ENCODE results near the gene USP53.

Gene USP53

DNA sequence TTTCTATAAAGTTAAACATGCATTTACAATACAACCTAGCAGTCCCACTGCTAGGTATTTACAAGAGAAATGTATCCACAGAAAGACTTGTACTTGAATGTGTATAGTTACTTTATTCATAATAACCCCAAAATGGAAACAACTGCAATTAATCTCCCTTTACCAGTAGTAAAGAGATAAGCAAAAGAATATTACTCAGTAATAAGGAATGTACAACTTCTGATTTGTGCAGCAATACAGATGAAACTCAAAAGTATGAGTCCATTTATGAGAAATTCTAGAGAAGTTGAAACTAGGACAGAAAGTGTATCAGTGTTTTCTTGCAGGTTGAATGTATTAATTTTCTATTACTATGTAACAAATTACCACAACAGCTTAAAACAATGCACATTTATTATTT lies 15.2 kb downstream of the USP53 start:
- H3K9me3 ChIP-seq (ENCODE audit: insufficient read depth, low read depth, low read length) = 0 out of 2 replicates have a peak, but pooled peaks cover 4% of the 10 kb centered on the region
- H3K4me3 ChIP-seq (ENCODE audit: low read length) = no peak overlapping the region
- no peaks in the 10 kb centered on the region for H3K4me1 ChIP-seq (ENCODE audit: insufficient read depth, low read length)
- no peaks in the 10 kb centered on the region for H3K27me3 ChIP-seq (ENCODE audit: insufficient read depth, low read length)
- H3K36me3 ChIP-seq (ENCODE audit: insufficient read depth, low read length) = peaks cover 32% of the 10 kb centered on the region
- H3K9ac ChIP-seq (ENCODE audit: low read depth, low read length) = no peak overlapping the region
- no peak overlapping the region for H3K27ac ChIP-seq (ENCODE audit: low read depth, low read length)

GRCh38 chr4:119228406-119228805 lies 15.9 kb downstream of the USP53 start:
- Histone ChIP-seq H3K9me3 (ENCODE audit: insufficient read depth, low read depth, low read length) (0 out of 2 replicates have a peak, but pooled peaks cover 4% of the 10 kb centered on the region), H3K9ac (ENCODE audit: low read depth, low read length) (no peak overlapping the region)
- 92% methylated on average over 2 of the region's 3 CpGs for WGBS

DNA sequence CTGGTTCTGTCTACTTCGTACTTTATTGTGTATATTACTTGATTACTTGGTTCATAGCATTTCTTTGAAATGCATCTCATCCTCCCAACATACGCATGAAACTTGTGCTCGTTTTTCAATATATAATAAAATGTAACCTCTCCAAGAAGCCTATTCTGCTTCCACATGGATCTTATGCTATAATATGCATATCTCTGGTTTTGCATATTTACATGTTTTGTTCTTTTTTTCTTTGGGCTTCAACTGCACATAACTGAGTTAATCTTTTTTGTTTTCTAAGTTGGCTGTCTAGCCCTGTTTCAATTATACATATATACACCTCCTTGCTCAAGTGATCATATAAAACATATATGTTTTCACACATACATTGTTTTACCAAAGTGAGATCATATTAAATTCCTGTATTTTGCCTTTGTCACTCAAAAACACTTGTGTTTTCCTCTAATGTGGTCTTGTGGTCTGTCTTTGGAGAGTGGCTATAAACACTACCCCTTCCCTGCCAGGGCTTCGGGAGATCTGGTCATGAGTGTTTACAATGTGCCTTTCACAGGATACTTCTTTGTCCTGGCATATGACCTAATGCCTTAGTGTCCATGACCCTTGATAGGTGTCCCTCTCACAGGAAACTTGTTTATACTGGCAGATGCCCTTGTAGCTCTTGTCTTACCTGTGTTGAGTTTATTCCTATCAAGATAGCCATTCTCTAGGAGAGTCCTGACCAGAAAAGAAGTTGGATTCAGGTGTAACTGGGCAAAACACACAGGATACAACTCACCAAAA lies 17.6 kb downstream of the USP53 start:
- WGBS = 99% methylated on average over 3 of the region's 4 CpGs
- no peaks in the 10 kb centered on the region for H3K4me1 ChIP-seq (ENCODE audit: insufficient read depth, low read length)

More at GRCh38 chr4:119228406-119228805, 15.9 kb downstream of the USP53 start:
- H3K36me3 ChIP-seq (ENCODE audit: insufficient read depth, low read length) = peaks cover 32% of the 10 kb centered on the region
- H3K4me3 ChIP-seq (ENCODE audit: low read length) = no peak overlapping the region
- H3K27me3 ChIP-seq (ENCODE audit: insufficient read depth, low read length) = no peaks in the 10 kb centered on the region
- no peak overlapping the region for H3K27ac ChIP-seq (ENCODE audit: low read depth, low read length)
- H3K4me1 ChIP-seq (ENCODE audit: insufficient read depth, low read length) = no peaks in the 10 kb centered on the region

GRCh38 chr4:119231491-119231890 lies 19.0 kb downstream of the USP53 start:
- no peaks in the 10 kb centered on the region for H3K27me3 ChIP-seq (ENCODE audit: insufficient read depth, low read length)
- no peaks in the 10 kb centered on the region for H3K9me3 ChIP-seq (ENCODE audit: insufficient read depth, low read depth, low read length)
- H3K4me1 ChIP-seq (ENCODE audit: insufficient read depth, low read length) = no peaks in the 10 kb centered on the region
- WGBS = 90% methylated on average over 3 of the region's 3 CpGs
- no peak overlapping the region for H3K4me3 ChIP-seq (ENCODE audit: low read length)
- no peak overlapping the region for H3K27ac ChIP-seq (ENCODE audit: low read depth, low read length)
- peaks cover 31% of the 10 kb centered on the region for H3K36me3 ChIP-seq (ENCODE audit: insufficient read depth, low read length)
- H3K9ac ChIP-seq (ENCODE audit: low read depth, low read length) = no peak overlapping the region

More for the DNA sequence above, 17.6 kb downstream of the USP53 start:
- Histone ChIP-seq H3K9me3 (ENCODE audit: insufficient read depth, low read depth, low read length) (no peaks in the 10 kb centered on the region), H3K4me3 (ENCODE audit: low read length) (no peak overlapping the region), H3K27ac (ENCODE audit: low read depth, low read length) (no peak overlapping the region), H3K36me3 (ENCODE audit: insufficient read depth, low read length) (peaks cover 19% of the 10 kb centered on the region), H3K27me3 (ENCODE audit: insufficient read depth, low read length) (no peaks in the 10 kb centered on the region), H3K9ac (ENCODE audit: low read depth, low read length) (no peak overlapping the region)

GRCh38 chr4:119232286-119232685 lies 19.8 kb downstream of the USP53 start:
- H3K36me3 ChIP-seq (ENCODE audit: insufficient read depth, low read length) = peaks cover 34% of the 10 kb centered on the region

GRCh38 chr4:119233191-119233590 lies 20.7 kb downstream of the USP53 start:
- Histone ChIP-seq H3K9me3 (ENCODE audit: insufficient read depth, low read depth, low read length) (no peaks in the 10 kb centered on the region), H3K9ac (ENCODE audit: low read depth, low read length) (no peak overlapping the region), H3K36me3 (ENCODE audit: insufficient read depth, low read length) (peaks cover 34% of the 10 kb centered on the region), H3K27me3 (ENCODE audit: insufficient read depth, low read length) (no peaks in the 10 kb centered on the region), H3K4me3 (ENCODE audit: low read length) (no peak overlapping the region), H3K4me1 (ENCODE audit: insufficient read depth, low read length) (peaks cover 6% of the 10 kb centered on the region; the same call in 1 of the 2 replicates), H3K27ac (ENCODE audit: low read depth, low read length) (no peak overlapping the region)

More at GRCh38 chr4:119232286-119232685, 19.8 kb downstream of the USP53 start:
- no peaks in the 10 kb centered on the region for H3K27me3 ChIP-seq (ENCODE audit: insufficient read depth, low read length)
- H3K9ac ChIP-seq (ENCODE audit: low read depth, low read length) = no peak overlapping the region
- no CpG with 5 or more reads among the region's 1 CpG for WGBS
- no peak overlapping the region for H3K27ac ChIP-seq (ENCODE audit: low read depth, low read length)
- H3K9me3 ChIP-seq (ENCODE audit: insufficient read depth, low read depth, low read length) = no peaks in the 10 kb centered on the region
- H3K4me1 ChIP-seq (ENCODE audit: insufficient read depth, low read length) = no peaks in the 10 kb centered on the region
- no peak overlapping the region for H3K4me3 ChIP-seq (ENCODE audit: low read length)

- H3K27me3 ChIP-seq (ENCODE audit: insufficient read depth, low read length) = no peaks in the 10 kb centered on the region
- peaks cover 34% of the 10 kb centered on the region for H3K36me3 ChIP-seq (ENCODE audit: insufficient read depth, low read length)
- 83% methylated on average over 3 of the region's 3 CpGs for WGBS
- H3K9ac ChIP-seq (ENCODE audit: low read depth, low read length) = no peak overlapping the region
- H3K4me1 ChIP-seq (ENCODE audit: insufficient read depth, low read length) = peaks cover 6% of the 10 kb centered on the region; the same call in 1 of the 2 replicates
- H3K27ac ChIP-seq (ENCODE audit: low read depth, low read length) = no peak overlapping the region
- H3K9me3 ChIP-seq (ENCODE audit: insufficient read depth, low read depth, low read length) = no peaks in the 10 kb centered on the region
- no peak overlapping the region for H3K4me3 ChIP-seq (ENCODE audit: low read length)
Observed at GRCh38 chr4:119233750-119234149, 21.2 kb downstream of the USP53 start.

DNA sequence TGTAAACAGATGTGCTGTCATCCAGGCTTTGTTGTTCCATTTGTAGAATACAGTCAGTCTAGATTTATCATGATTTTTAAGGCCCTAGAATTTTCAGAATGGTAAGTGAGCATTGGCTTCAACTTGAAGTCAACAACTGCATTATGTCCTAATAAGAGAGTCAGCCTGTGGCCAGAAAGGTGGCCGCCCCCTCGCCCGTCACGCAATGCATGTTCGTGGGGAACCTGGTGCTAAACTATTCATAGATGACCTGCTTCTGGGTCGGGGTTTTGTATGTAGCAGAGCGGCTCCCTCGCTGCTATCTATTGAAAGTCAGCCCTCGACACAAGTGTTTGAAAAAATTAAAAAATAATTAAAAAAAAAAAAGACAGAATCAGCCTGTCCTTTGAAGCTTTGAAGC lies 24.7 kb downstream of the USP53 start:
- Histone ChIP-seq H3K36me3 (ENCODE audit: insufficient read depth, low read length) (peaks cover 24% of the 10 kb centered on the region), H3K9ac (ENCODE audit: low read depth, low read length) (no peak overlapping the region), H3K4me1 (ENCODE audit: insufficient read depth, low read length) (peaks cover 18% of the 10 kb centered on the region; the same call in 1 of the 2 replicates), H3K27me3 (ENCODE audit: insufficient read depth, low read length) (no peaks in the 10 kb centered on the region), H3K4me3 (ENCODE audit: low read length) (no peak overlapping the region), H3K9me3 (ENCODE audit: insufficient read depth, low read depth, low read length) (no peaks in the 10 kb centered on the region), H3K27ac (ENCODE audit: low read depth, low read length) (no peak overlapping the region)
- 98% methylated on average over 8 of the region's 9 CpGs for WGBS

DNA sequence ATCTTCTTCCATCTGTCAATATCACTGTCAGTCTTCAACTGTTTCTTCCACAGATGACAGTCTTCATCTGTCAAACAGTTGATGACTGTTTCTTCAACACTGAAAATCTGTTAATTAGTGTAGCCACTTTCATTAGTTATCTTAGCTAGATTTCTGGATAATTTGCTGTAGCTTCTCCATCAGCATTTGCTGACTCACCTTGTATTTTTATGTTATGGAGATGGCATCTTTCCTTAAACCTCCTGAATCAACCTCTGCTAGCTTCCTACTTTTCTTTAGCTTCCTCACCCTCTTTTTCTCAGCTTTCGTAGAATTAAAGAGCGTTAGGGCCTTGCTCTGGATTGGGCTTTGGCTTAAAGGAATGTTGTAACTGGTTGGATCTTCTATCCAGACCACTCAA lies 25.1 kb downstream of the USP53 start:
- no peaks in the 10 kb centered on the region for H3K27me3 ChIP-seq (ENCODE audit: insufficient read depth, low read length)
- no peak overlapping the region for H3K4me3 ChIP-seq (ENCODE audit: low read length)
- no peaks in the 10 kb centered on the region for H3K9me3 ChIP-seq (ENCODE audit: insufficient read depth, low read depth, low read length)
- WGBS = no CpG with 5 or more reads among the region's 2 CpGs
- H3K36me3 ChIP-seq (ENCODE audit: insufficient read depth, low read length) = peaks cover 23% of the 10 kb centered on the region
- H3K27ac ChIP-seq (ENCODE audit: low read depth, low read length) = no peak overlapping the region
- no peak overlapping the region for H3K9ac ChIP-seq (ENCODE audit: low read depth, low read length)
- H3K4me1 ChIP-seq (ENCODE audit: insufficient read depth, low read length) = peaks cover 18% of the 10 kb centered on the region; the same call in 1 of the 2 replicates

GRCh38 chr4:119238068-119238722 lies 25.7 kb downstream of the USP53 start:
- no peaks in the 10 kb centered on the region for H3K27me3 ChIP-seq (ENCODE audit: insufficient read depth, low read length)
- H3K36me3 ChIP-seq (ENCODE audit: insufficient read depth, low read length) = peaks cover 23% of the 10 kb centered on the region
- peaks cover 18% of the 10 kb centered on the region; the same call in 1 of the 2 replicates for H3K4me1 ChIP-seq (ENCODE audit: insufficient read depth, low read length)
- no peak overlapping the region for H3K4me3 ChIP-seq (ENCODE audit: low read length)
- no peak overlapping the region for H3K9ac ChIP-seq (ENCODE audit: low read depth, low read length)
- no peaks in the 10 kb centered on the region for H3K9me3 ChIP-seq (ENCODE audit: insufficient read depth, low read depth, low read length)
- WGBS = 90% methylated on average over 3 of the region's 4 CpGs
- no peak overlapping the region for H3K27ac ChIP-seq (ENCODE audit: low read depth, low read length)

DNA sequence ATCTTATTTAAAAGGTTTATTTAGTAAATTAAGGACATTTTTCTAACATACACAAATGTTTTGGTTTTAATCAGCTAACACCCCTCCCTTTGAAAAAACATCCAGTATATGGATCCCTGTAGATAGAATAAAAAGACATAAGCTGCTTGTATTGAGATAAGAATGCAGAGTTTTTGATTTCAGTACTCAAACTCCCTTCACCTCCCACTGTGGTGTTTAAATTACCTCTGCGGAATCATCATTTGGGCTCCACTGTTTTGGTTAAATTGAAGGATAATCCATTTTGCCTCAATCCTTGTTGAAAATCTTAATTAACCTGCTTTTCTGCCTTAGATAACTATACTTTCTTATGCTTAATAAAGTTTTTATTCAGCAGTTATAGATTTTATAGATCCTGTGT lies 27.6 kb downstream of the USP53 start:
- H3K4me1 ChIP-seq (ENCODE audit: insufficient read depth, low read length) = peaks cover 18% of the 10 kb centered on the region; the same call in 1 of the 2 replicates
- WGBS = 67% methylated on average over 1 of the region's 1 CpG
- no peak overlapping the region for H3K9ac ChIP-seq (ENCODE audit: low read depth, low read length)
- no peak overlapping the region for H3K27ac ChIP-seq (ENCODE audit: low read depth, low read length)
- peaks cover 27% of the 10 kb centered on the region for H3K36me3 ChIP-seq (ENCODE audit: insufficient read depth, low read length)
- no peaks in the 10 kb centered on the region for H3K9me3 ChIP-seq (ENCODE audit: insufficient read depth, low read depth, low read length)
- H3K4me3 ChIP-seq (ENCODE audit: low read length) = no peak overlapping the region
- no peaks in the 10 kb centered on the region for H3K27me3 ChIP-seq (ENCODE audit: insufficient read depth, low read length)

Measured in HUES64 (cell line).